CD4-positive, alpha-beta memory T cell (primary cell): ENCODE measurements around the gene SOX5. TPM values are rescaled to one million over a fixed set of nuclear protein-coding genes. Genes with fewer than 3 reads are reported as not detected.

Source experiments
- CTCF ChIA-PET: fragments of 350-600 bp; sonication (Branson Sonifier 250); formaldehyde crosslinking; loops from one replicate; lab custom pipeline; 2021; ENCODE audit warnings: inconsistent platforms; ENCODE audit not compliant: partially characterized antibody; lab: Charles Lee
- POLR2A ChIA-PET: fragments of 350-600 bp; sonication (Branson Sonifier 250); formaldehyde crosslinking; loops from one replicate; lab custom pipeline; 2021; ENCODE audit not compliant: partially characterized antibody; lab: Charles Lee
- DNase-seq, 5 donors: peaks; one replicate each; pipeline versions ENCODE4 v3.0.0 to v3.0.0-alpha.2; 2020 to 2022; ENCODE audit warnings: mixed read lengths in 1 of 5
- H3K27ac ChIP-seq: one replicate; pipeline ENCODE4 v1.7.0; 2013; ENCODE audit warnings: low read depth, low read length
- H3K27me3 ChIP-seq: 2 replicates; pipeline ENCODE4 v1.7.0; 2013; ENCODE audit warnings: mild to moderate bottlenecking, low read length, moderate library complexity; ENCODE audit not compliant: insufficient read depth
- H3K36me3 ChIP-seq: 2 replicates; pipeline ENCODE4 v1.7.0; 2013; ENCODE audit warnings: mild to moderate bottlenecking, low read length, moderate library complexity; ENCODE audit not compliant: insufficient read depth
- H3K4me1 ChIP-seq: 2 replicates; pipeline ENCODE4 v1.7.0; 2013; ENCODE audit warnings: mild to moderate bottlenecking, low read length, moderate library complexity; ENCODE audit not compliant: insufficient read depth
- H3K4me3 ChIP-seq, 2 donors: one replicate each; pipeline ENCODE4 v1.7.0; 2013; ENCODE audit warnings: low read length in 2 of 2, mild to moderate bottlenecking in 1 of 2
- H3K9me3 ChIP-seq, 2 donors: one replicate each; pipeline ENCODE4 v1.7.0; 2013; ENCODE audit warnings: low read length in 2 of 2, control low read depth in 1 of 2; ENCODE audit not compliant: control insufficient read depth in 1 of 2
- H3K27ac Mint-ChIP-seq, 7 donors: one replicate each; pipeline ENCODE4 v1.8.0; 2020 to 2021; ENCODE audit warnings: mixed read lengths in 7 of 7, mild to moderate bottlenecking in 6 of 7, inconsistent platforms in 3 of 7, moderate library complexity in 3 of 7
- H3K27me3 Mint-ChIP-seq, 2 donors: one replicate each; pipeline ENCODE4 v1.8.0; 2020 to 2021; ENCODE audit warnings: mixed read lengths in 2 of 2
- H3K36me3 Mint-ChIP-seq, 2 donors: one replicate each; pipeline ENCODE4 v1.8.0; 2020 to 2021; ENCODE audit warnings: mixed read lengths in 2 of 2, inconsistent platforms in 1 of 2, mild to moderate bottlenecking in 1 of 2
- H3K4me1 Mint-ChIP-seq, 4 donors: one replicate each; pipeline ENCODE4 v1.8.0; 2020 to 2021; ENCODE audit warnings: mixed read lengths in 4 of 4, mild to moderate bottlenecking in 1 of 4
- H3K4me3 Mint-ChIP-seq, 8 donors: one replicate each; pipeline ENCODE4 v1.8.0; 2020 to 2021; ENCODE audit warnings: mixed read lengths in 8 of 8, mild to moderate bottlenecking in 7 of 8, moderate library complexity in 6 of 8, inconsistent platforms in 3 of 8
- H3K9me3 Mint-ChIP-seq, 8 donors: one replicate each; pipeline ENCODE4 v1.8.0; 2020 to 2021; ENCODE audit warnings: mixed read lengths in 8 of 8, mild to moderate bottlenecking in 5 of 8, inconsistent platforms in 3 of 8, moderate library complexity in 1 of 8
- intact Hi-C: fragments of 100-400 bp; cut with micrococcal nuclease; formaldehyde crosslinking; loops from one replicate; pipeline ENCODE4 v1.15.1; 2023
- polyA plus RNA-seq, 2 donors: library from polyadenylated mRNA; unstranded; fragments of 300-500 nt; fragmentation: Illumina TruSeq; gene quantifications; one replicate each; pipeline ENCODE4 v1.2.3, GENCODE V29; 2021
- total RNA-seq, 2 experiments: library from RNA; stranded (reverse); gene quantifications; one replicate each; pipeline ENCODE4 v1.2.3, GENCODE V29; 2021

The SOX5 gene
- total and polyA plus RNA-seq, 4 experiments from 2014 or later = 0.29 TPM; not detected in 3

GRCh38 chr12:23941780-23942179 is 7.7 kb downstream of the SOX5 start:
- no peak overlapping the region for H3K27ac ChIP-seq
- H3K4me1 Mint-ChIP-seq = no peaks in the 10 kb centered on the region
- no peak for DNase-seq
- H3K36me3 ChIP-seq = no peaks in the 10 kb centered on the region
- H3K4me3 Mint-ChIP-seq = no peak overlapping the region
- no peaks in the 10 kb centered on the region for H3K27me3 Mint-ChIP-seq
- H3K27me3 ChIP-seq = no peaks in the 10 kb centered on the region
- no peaks in the 10 kb centered on the region for H3K9me3 ChIP-seq
- H3K4me3 ChIP-seq = no peak overlapping the region
- no peak overlapping the region for H3K27ac Mint-ChIP-seq
- ChIA-PET POLR2A (no interaction called here), CTCF (no interaction called here)
- H3K9me3 Mint-ChIP-seq = peaks cover 0 to 2% (median 0%) of the 10 kb centered on the region in 8 donors
- no peaks in the 10 kb centered on the region for H3K4me1 ChIP-seq
- intact Hi-C loops = no loop called here
- no peaks in the 10 kb centered on the region for H3K36me3 Mint-ChIP-seq

GRCh38 chr12:23938422-23938821 is 11.0 kb downstream of the SOX5 start:
- Mint-ChIP-seq H3K36me3 (no peaks in the 10 kb centered on the region), H3K4me3 (no peak overlapping the region), H3K27me3 (no peaks in the 10 kb centered on the region), H3K9me3 (peaks cover 0 to 2% (median 0%) of the 10 kb centered on the region in 8 donors), H3K4me1 (no peaks in the 10 kb centered on the region), H3K27ac (no peak overlapping the region)
- intact Hi-C loops = no loop called here
- Histone ChIP-seq H3K4me3 (no peak overlapping the region), H3K9me3 (no peaks in the 10 kb centered on the region), H3K27ac (no peak overlapping the region), H3K36me3 (no peaks in the 10 kb centered on the region), H3K4me1 (no peaks in the 10 kb centered on the region), H3K27me3 (no peaks in the 10 kb centered on the region)
- ChIA-PET POLR2A (no interaction called here), CTCF (no interaction called here)
- no peak for DNase-seq

DNA sequence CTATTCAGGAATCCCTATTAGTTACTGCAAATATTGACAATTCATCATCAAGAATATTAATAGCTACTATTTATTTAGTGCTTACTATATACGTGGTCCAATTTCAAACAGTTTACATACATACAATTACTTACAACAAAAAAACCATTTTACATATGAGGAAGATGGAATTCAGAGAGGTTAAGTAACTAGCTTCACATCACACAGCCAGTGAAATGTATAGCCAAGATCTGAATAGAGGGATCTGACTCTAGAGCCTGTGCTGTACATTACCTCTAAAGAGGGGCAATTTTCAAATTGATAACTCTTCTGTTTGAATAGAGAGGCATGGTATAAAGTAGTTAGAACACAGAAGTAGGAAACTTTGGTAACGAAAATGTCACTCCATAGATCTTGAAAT is 18.3 kb downstream of the SOX5 start:
- peaks cover 0 to 4% (median 0%) of the 10 kb centered on the region in 8 donors for H3K9me3 Mint-ChIP-seq
- H3K4me1 Mint-ChIP-seq = no peaks in the 10 kb centered on the region
- no peak for DNase-seq
- intact Hi-C loops = no loop called here
- H3K4me3 Mint-ChIP-seq = no peak overlapping the region
- H3K27ac Mint-ChIP-seq = no peak overlapping the region
- Histone ChIP-seq H3K9me3 (no peaks in the 10 kb centered on the region), H3K4me3 (no peak overlapping the region), H3K36me3 (no peaks in the 10 kb centered on the region), H3K4me1 (no peaks in the 10 kb centered on the region), H3K27me3 (no peaks in the 10 kb centered on the region), H3K27ac (no peak overlapping the region)
- ChIA-PET CTCF (no interaction called here), POLR2A (no interaction called here)
- H3K27me3 Mint-ChIP-seq = no peaks in the 10 kb centered on the region
- H3K36me3 Mint-ChIP-seq = no peaks in the 10 kb centered on the region

DNA sequence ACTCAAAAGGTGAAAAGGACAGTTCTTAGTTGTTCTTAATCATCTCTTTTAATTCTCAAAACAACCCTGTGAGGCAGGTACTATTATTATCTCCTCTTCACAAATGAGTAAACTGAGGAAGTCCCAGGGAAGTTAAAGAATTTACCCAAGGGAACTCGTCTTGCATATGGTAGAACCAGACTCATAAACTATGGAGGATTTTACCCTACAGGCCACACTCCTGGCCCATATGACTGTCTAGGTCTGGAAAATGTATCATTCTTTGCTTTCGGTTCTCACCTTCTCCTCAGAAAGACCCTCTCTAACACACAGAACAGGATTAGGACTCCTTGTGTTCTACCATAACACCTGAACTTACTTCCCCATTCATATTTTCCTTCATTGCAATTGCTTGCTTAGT is 18.9 kb downstream of the SOX5 start:
- H3K27me3 Mint-ChIP-seq = no peaks in the 10 kb centered on the region
- Histone ChIP-seq H3K4me1 (no peaks in the 10 kb centered on the region), H3K9me3 (no peaks in the 10 kb centered on the region), H3K36me3 (no peaks in the 10 kb centered on the region), H3K4me3 (no peak overlapping the region), H3K27ac (no peak overlapping the region), H3K27me3 (no peaks in the 10 kb centered on the region)
- no peaks in the 10 kb centered on the region for H3K36me3 Mint-ChIP-seq
- H3K4me1 Mint-ChIP-seq = no peaks in the 10 kb centered on the region
- ChIA-PET POLR2A (no interaction called here), CTCF (no interaction called here)
- H3K9me3 Mint-ChIP-seq = peaks cover 0 to 4% (median 0%) of the 10 kb centered on the region in 8 donors
- no peak for DNase-seq
- no peak overlapping the region for H3K4me3 Mint-ChIP-seq
- intact Hi-C loops = no loop called here
- H3K27ac Mint-ChIP-seq = no peak overlapping the region

DNA sequence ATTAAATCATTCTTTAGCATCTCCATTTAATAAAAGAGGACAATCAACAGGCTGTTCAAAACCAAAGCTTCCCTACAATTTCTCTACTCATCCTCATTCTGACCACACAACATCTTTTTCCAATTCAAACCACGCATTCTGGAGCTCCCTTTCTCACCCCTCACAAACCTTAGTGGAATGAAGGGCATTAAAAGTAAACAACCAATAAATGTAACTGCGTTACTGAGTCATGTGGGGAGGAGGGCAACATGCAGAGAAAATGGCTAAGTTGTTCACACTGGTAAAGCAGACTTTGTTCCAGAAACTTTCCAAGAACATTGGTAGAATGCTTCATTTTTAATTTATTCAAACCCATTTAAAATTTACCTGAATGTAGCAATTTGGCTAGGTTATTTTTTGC is 19.6 kb downstream of the SOX5 start:
- Mint-ChIP-seq H3K27me3 (no peaks in the 10 kb centered on the region), H3K4me3 (no peak overlapping the region), H3K4me1 (no peaks in the 10 kb centered on the region), H3K9me3 (peaks cover 0 to 4% (median under 1%) of the 10 kb centered on the region in 8 donors), H3K36me3 (no peaks in the 10 kb centered on the region), H3K27ac (no peak overlapping the region)
- no peaks in the 10 kb centered on the region for H3K4me1 ChIP-seq
- no peak for DNase-seq
- no peak overlapping the region for H3K27ac ChIP-seq
- intact Hi-C loops = no loop called here
- no peaks in the 10 kb centered on the region for H3K36me3 ChIP-seq
- H3K4me3 ChIP-seq = no peak overlapping the region
- no peaks in the 10 kb centered on the region for H3K27me3 ChIP-seq
- no peaks in the 10 kb centered on the region for H3K9me3 ChIP-seq
- CTCF ChIA-PET = no interaction called here
- POLR2A ChIA-PET = no interaction called here

GRCh38 chr12:23927907-23928306 is 21.6 kb downstream of the SOX5 start:
- DNase-seq = no peak
- H3K36me3 ChIP-seq = no peaks in the 10 kb centered on the region
- H3K27me3 ChIP-seq = no peaks in the 10 kb centered on the region
- no peak overlapping the region for H3K27ac Mint-ChIP-seq
- ChIA-PET POLR2A (no interaction called here), CTCF (no interaction called here)
- H3K27ac ChIP-seq = no peak overlapping the region
- intact Hi-C loops = no loop called here
- no peak overlapping the region for H3K4me3 ChIP-seq
- H3K4me3 Mint-ChIP-seq = no peak overlapping the region
- H3K27me3 Mint-ChIP-seq = no peaks in the 10 kb centered on the region
- no peaks in the 10 kb centered on the region for H3K4me1 ChIP-seq
- no peaks in the 10 kb centered on the region for H3K36me3 Mint-ChIP-seq
- peaks cover 0 to 4% (median under 1%) of the 10 kb centered on the region in 8 donors for H3K9me3 Mint-ChIP-seq
- no peaks in the 10 kb centered on the region for H3K9me3 ChIP-seq
- H3K4me1 Mint-ChIP-seq = no peaks in the 10 kb centered on the region

- no peak overlapping the region for H3K27ac Mint-ChIP-seq
- no peak overlapping the region for H3K4me3 Mint-ChIP-seq
- Histone ChIP-seq H3K9me3 (no peaks in the 10 kb centered on the region), H3K36me3 (no peaks in the 10 kb centered on the region), H3K27ac (no peak overlapping the region), H3K27me3 (no peaks in the 10 kb centered on the region), H3K4me3 (no peak overlapping the region), H3K4me1 (no peaks in the 10 kb centered on the region)
- no peaks in the 10 kb centered on the region for H3K4me1 Mint-ChIP-seq
- H3K36me3 Mint-ChIP-seq = no peaks in the 10 kb centered on the region
- intact Hi-C loops = no loop called here
- H3K9me3 Mint-ChIP-seq = peaks cover 0 to 8% (median 2%) of the 10 kb centered on the region in 8 donors
- no peaks in the 10 kb centered on the region for H3K27me3 Mint-ChIP-seq
- ChIA-PET CTCF (no interaction called here), POLR2A (no interaction called here)
- DNase-seq = peak in 1 of 5 donors; percentile 27
Measured at GRCh38 chr12:23921099-23921856, 28.2 kb downstream of the SOX5 start.
